HEK293 (cell line): ENCODE results near the gene RO60.

Experiments used
- CTCF ChIA-PET: fragments of 350-600 bp; formaldehyde crosslinking; extraction: SDS; loops from one replicate; lab custom pipeline; 2021; ENCODE audit warnings: antibody characterized with exemption; lab: Yijun Ruan, JAX
- POLR2A ChIA-PET: fragments of 300-600 bp; formaldehyde crosslinking; extraction: SDS; loops from one replicate; lab custom pipeline; 2020; ENCODE audit warnings: antibody characterized with exemption, inconsistent platforms; lab: Yijun Ruan, JAX
- H3K27ac ChIP-seq: fragments of 200-500 bp; sonication (Bioruptor generic); 2 replicates; pipeline ENCODE4 v1.5.1; 2014; ENCODE audit warnings: low read depth, low read length, control low read depth, inconsistent platforms; ENCODE audit errors: extremely low read depth
- H3K36me3 ChIP-seq, 2 experiments: fragments of 200-500 bp in 1 of 2; sonication (Bioruptor generic) in 1 of 2; 1 replicate in 1 of 2; 2 replicates in 1 of 2; pipeline ENCODE4 v1.5.1; 2014 to 2017; ENCODE audit warnings: inconsistent platforms in 2 of 2, low read length in 2 of 2; ENCODE audit not compliant: control insufficient read depth in 2 of 2, insufficient read depth in 1 of 2
- H3K4me1 ChIP-seq: fragments of 200-500 bp; sonication (Bioruptor generic); 2 replicates; pipeline ENCODE4 v1.5.1; 2014; ENCODE audit warnings: mild to moderate bottlenecking, low read length, inconsistent platforms; ENCODE audit not compliant: control insufficient read depth, insufficient read depth
- H3K4me3 ChIP-seq: 2 replicates; pipeline ENCODE4 v1.5.1; 2011; ENCODE audit warnings: low read depth, mild to moderate bottlenecking, control low read depth, low read length, moderate library complexity
- H3K9me3 ChIP-seq: fragments of 200-500 bp; sonication (Bioruptor generic); 2 replicates; pipeline ENCODE4 v1.5.1; 2014; ENCODE audit warnings: low read depth, low read length, inconsistent platforms; ENCODE audit not compliant: control insufficient read depth, insufficient read depth
- FEZF1 ChIP-seq: fragments of 450-650 bp; formaldehyde crosslinking; IDR thresholded peaks from 2 replicates; pipeline ENCODE4 v1.5.1; 2016; ENCODE audit warnings: missing biosample characterization, missing genetic modification characterization
- OVOL3 ChIP-seq: fragments of 450-650 bp; formaldehyde crosslinking; IDR thresholded peaks from 2 replicates; pipeline ENCODE4 v1.5.1; 2016; ENCODE audit warnings: missing biosample characterization, missing genetic modification characterization
- ZBTB21 ChIP-seq: fragments of 450-650 bp; formaldehyde crosslinking; IDR thresholded peaks from 2 replicates; pipeline ENCODE4 v1.5.1; 2017; ENCODE audit warnings: missing biosample characterization, missing genetic modification characterization
- ZFP69B ChIP-seq: fragments of 450-650 bp; formaldehyde crosslinking; IDR thresholded peaks from 2 replicates; pipeline ENCODE4 v1.5.1; 2016; ENCODE audit warnings: missing biosample characterization, missing genetic modification characterization
- ZNF16 ChIP-seq: fragments of 450-650 bp; formaldehyde crosslinking; IDR thresholded peaks from 2 replicates; pipeline ENCODE4 v1.5.1; 2016; ENCODE audit warnings: low read depth, missing biosample characterization, missing genetic modification characterization
- ZNF335 ChIP-seq: fragments of 450-650 bp; formaldehyde crosslinking; conservative IDR thresholded peaks from 2 replicates; pipeline ENCODE4 v1.5.1; 2016; ENCODE audit warnings: missing biosample characterization, missing genetic modification characterization
- ZNF37A ChIP-seq: fragments of 450-650 bp; IDR thresholded peaks from 2 replicates; pipeline ENCODE4 v1.5.1; 2018; ENCODE audit warnings: missing biosample characterization, missing genetic modification characterization
- ZNF423 ChIP-seq: fragments of 450-650 bp; formaldehyde crosslinking; IDR thresholded peaks from 2 replicates; pipeline ENCODE4 v1.5.1; 2016; ENCODE audit warnings: missing biosample characterization, missing genetic modification characterization
- ZNF596 ChIP-seq: fragments of 450-650 bp; IDR thresholded peaks from 2 replicates; pipeline ENCODE4 v1.5.0; 2018; ENCODE audit warnings: missing biosample characterization, mild to moderate bottlenecking, missing genetic modification characterization, moderate library complexity
- ZNF621 ChIP-seq: fragments of 450-650 bp; formaldehyde crosslinking; IDR thresholded peaks from 2 replicates; pipeline ENCODE4 v1.5.1; 2017; ENCODE audit warnings: missing biosample characterization, missing genetic modification characterization
- ZNF623 ChIP-seq: fragments of 450-650 bp; formaldehyde crosslinking; IDR thresholded peaks from 2 replicates; pipeline ENCODE4 v1.5.1; 2016; ENCODE audit warnings: missing biosample characterization, missing genetic modification characterization
- ZNF658 ChIP-seq: fragments of 450-650 bp; formaldehyde crosslinking; IDR thresholded peaks from 2 replicates; pipeline ENCODE4; 2016; ENCODE audit warnings: missing biosample characterization, missing genetic modification characterization
- ZNF776 ChIP-seq: fragments of 450-650 bp; formaldehyde crosslinking; IDR thresholded peaks from 2 replicates; pipeline ENCODE4 v1.5.0; 2017; ENCODE audit warnings: missing biosample characterization, missing genetic modification characterization, borderline replicate concordance
- ZNF785 ChIP-seq: fragments of 450-650 bp; formaldehyde crosslinking; IDR thresholded peaks from 2 replicates; pipeline ENCODE4 v1.5.1; 2016; ENCODE audit warnings: missing biosample characterization, missing genetic modification characterization
- TF ChIP-seq, protein P1 (sequence below): fragments of 450-650 bp; formaldehyde crosslinking; IDR thresholded peaks from 2 replicates; pipeline ENCODE4 v1.5.1; 2016; ENCODE audit warnings: missing biosample characterization, missing genetic modification characterization
- TF ChIP-seq, protein P2 (sequence below): fragments of 450-650 bp; formaldehyde crosslinking; IDR thresholded peaks from 2 replicates; pipeline ENCODE4 v1.5.1; 2016; ENCODE audit warnings: missing biosample characterization, missing genetic modification characterization
- TF ChIP-seq, protein P3 (sequence below): fragments of 450-650 bp; formaldehyde crosslinking; IDR thresholded peaks from 2 replicates; pipeline ENCODE4 v1.5.1; 2016; ENCODE audit warnings: missing biosample characterization, missing genetic modification characterization
- TF ChIP-seq, protein P4 (sequence below): sonication (generic); formaldehyde crosslinking; IDR thresholded peaks from 2 replicates; pipeline ENCODE4 v1.8.1; 2022; ENCODE audit warnings: mild to moderate bottlenecking, moderate library complexity, missing genetic modification reagents
- TF ChIP-seq, protein P5 (sequence below): fragments of 450-650 bp; formaldehyde crosslinking; IDR thresholded peaks from 2 replicates; pipeline ENCODE4 v1.5.1; 2016; ENCODE audit warnings: missing biosample characterization, missing genetic modification characterization, borderline replicate concordance

RO60 gene

DNA sequence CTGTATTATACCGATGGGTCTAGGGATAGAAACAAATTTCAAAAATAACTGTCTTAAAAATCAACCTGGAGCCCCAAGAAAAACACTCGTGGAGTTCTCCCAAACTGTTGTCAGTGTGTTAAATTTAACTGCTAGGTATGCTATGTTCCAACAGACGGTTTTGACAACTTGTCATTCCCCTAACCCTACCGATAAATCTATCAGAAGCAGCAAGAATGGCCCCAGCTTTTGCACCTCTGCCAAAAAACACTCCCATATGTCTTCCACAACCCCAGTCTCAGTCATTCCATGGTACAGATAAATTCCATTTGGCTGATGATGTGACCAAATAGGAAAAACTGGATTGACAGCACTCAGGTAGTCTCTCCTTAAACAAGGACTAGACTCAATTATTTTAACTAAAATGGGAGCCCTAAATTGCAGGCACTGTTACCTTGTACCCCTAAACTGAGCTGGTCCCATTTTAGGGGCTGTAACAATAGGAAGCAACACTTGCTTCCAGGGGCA lies 5.2 kb upstream of the RO60 start:
- no peaks in the 10 kb centered on the region for H3K9me3 ChIP-seq
- ChIA-PET POLR2A (no interaction called here), CTCF (no interaction called here)
- H3K36me3 ChIP-seq, result peaks cover 8 to 21% of the 10 kb centered on the region in 2 experiments; a peak in 2 of 3 replicates
- H3K27ac ChIP-seq, result no peak overlapping the region
- H3K4me3 ChIP-seq, result no peak overlapping the region
- TF ChIP-seq ZBTB21 (tag by site-specific recombination) (no peak), ZNF623 (no peak), ZNF658 (tag by site-specific recombination) (no peak), OVOL3 (tag by site-specific recombination) (no peak), ZNF37A (tag by site-specific recombination) (no peak), ZFP69B (tag by site-specific recombination) (no peak), ZNF16 (tag by site-specific recombination) (no peak), ZNF776 (tag by site-specific recombination) (no peak), ZNF621 (tag by site-specific recombination) (no peak)
- TF ChIP-seq, protein P1, sequence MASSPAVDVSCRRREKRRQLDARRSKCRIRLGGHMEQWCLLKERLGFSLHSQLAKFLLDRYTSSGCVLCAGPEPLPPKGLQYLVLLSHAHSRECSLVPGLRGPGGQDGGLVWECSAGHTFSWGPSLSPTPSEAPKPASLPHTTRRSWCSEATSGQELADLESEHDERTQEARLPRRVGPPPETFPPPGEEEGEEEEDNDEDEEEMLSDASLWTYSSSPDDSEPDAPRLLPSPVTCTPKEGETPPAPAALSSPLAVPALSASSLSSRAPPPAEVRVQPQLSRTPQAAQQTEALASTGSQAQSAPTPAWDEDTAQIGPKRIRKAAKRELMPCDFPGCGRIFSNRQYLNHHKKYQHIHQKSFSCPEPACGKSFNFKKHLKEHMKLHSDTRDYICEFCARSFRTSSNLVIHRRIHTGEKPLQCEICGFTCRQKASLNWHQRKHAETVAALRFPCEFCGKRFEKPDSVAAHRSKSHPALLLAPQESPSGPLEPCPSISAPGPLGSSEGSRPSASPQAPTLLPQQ (tag by site-specific recombination), result no peak
- TF ChIP-seq, protein P2, sequence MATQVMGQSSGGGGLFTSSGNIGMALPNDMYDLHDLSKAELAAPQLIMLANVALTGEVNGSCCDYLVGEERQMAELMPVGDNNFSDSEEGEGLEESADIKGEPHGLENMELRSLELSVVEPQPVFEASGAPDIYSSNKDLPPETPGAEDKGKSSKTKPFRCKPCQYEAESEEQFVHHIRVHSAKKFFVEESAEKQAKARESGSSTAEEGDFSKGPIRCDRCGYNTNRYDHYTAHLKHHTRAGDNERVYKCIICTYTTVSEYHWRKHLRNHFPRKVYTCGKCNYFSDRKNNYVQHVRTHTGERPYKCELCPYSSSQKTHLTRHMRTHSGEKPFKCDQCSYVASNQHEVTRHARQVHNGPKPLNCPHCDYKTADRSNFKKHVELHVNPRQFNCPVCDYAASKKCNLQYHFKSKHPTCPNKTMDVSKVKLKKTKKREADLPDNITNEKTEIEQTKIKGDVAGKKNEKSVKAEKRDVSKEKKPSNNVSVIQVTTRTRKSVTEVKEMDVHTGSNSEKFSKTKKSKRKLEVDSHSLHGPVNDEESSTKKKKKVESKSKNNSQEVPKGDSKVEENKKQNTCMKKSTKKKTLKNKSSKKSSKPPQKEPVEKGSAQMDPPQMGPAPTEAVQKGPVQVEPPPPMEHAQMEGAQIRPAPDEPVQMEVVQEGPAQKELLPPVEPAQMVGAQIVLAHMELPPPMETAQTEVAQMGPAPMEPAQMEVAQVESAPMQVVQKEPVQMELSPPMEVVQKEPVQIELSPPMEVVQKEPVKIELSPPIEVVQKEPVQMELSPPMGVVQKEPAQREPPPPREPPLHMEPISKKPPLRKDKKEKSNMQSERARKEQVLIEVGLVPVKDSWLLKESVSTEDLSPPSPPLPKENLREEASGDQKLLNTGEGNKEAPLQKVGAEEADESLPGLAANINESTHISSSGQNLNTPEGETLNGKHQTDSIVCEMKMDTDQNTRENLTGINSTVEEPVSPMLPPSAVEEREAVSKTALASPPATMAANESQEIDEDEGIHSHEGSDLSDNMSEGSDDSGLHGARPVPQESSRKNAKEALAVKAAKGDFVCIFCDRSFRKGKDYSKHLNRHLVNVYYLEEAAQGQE (tag by site-specific recombination), result no peak
- TF ChIP-seq, protein P3, sequence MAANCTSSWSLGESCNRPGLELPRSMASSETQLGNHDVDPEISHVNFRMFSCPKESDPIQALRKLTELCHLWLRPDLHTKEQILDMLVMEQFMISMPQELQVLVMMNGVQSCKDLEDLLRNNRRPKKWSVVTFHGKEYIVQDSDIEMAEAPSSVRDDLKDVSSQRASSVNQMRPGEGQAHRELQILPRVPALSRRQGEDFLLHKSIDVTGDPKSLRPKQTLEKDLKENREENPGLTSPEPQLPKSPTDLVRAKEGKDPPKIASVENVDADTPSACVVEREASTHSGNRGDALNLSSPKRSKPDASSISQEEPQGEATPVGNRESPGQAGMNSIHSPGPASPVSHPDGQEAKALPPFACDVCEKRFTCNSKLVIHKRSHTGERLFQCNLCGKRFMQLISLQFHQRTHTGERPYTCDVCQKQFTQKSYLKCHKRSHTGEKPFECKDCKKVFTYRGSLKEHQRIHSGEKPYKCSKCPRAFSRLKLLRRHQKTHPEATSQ, result no peak
- 0 out of 2 replicates have a peak, but pooled peaks cover 2% of the 10 kb centered on the region for H3K4me1 ChIP-seq

DNA sequence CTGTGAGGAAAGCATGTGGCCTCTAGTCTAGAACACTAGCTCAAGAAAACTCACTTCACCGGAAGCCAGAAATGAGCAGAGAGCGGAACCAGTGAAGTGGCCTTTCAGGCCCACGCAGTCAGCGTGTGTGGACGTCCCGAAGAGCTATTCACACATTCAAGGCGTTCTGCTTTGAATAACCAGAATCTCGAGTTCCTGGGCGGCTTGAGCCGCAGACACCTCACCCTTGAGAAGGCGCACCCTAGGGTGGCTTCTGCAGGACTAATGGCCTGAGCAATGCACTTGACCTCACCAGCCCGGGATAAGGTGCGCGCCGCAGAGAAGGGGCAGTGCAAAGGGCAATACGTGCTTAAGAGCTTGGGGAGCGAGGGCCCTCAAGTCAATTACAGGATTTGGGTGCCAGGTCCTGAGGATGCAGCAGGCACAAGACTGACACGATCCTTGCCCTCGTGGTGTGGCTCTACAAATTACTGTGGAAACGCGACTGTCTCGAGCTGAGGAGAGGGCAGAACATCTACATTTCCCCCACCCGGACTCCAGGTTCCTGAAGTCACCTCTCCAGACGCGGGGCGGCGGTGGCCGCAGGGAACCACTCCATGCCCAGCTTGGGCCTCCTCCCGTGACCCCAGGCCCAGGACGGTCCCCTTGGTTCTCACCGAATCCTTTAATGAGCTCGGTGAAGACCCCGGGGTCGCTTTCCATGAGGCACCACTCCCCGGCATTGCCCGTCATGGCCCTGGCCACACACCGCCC lies 707 bp upstream of the RO60 start:
- H3K27ac ChIP-seq, result peak overlapping the region; percentile 93
- H3K9me3 ChIP-seq, result no peaks in the 10 kb centered on the region
- ChIA-PET CTCF (interaction anchor here (0.6 to 1.6 kb wide), 4 partner anchors 14 to 63 kb away, joined by 3 to 5 read pairs (median 4); partner anchors contain the start of gene CDC73), POLR2A (interaction anchor here (0.5 to 2.2 kb wide), 14 partner anchors 11 to 252 kb away, joined by 3 to 28 read pairs (median 4); partner anchors contain the start of genes CDC73, GLRX2 and RGS2)
- no peaks in the 10 kb centered on the region for H3K4me1 ChIP-seq
- peak overlapping the region; percentile 100 for H3K4me3 ChIP-seq
- H3K36me3 ChIP-seq, result peaks cover 0 to 4% of the 10 kb centered on the region in 2 experiments; a peak in 1 of 3 replicates
- TF ChIP-seq ZNF785 (no peak), ZNF596 (tag by site-specific recombination) (no peak), ZNF335 (peak; percentile 57; the same call in 1 of the 2 replicates), ZNF423 (tag by site-specific recombination) (peak; percentile 93), FEZF1 (tag by site-specific recombination) (peak; percentile 77)
- TF ChIP-seq, protein P4, sequence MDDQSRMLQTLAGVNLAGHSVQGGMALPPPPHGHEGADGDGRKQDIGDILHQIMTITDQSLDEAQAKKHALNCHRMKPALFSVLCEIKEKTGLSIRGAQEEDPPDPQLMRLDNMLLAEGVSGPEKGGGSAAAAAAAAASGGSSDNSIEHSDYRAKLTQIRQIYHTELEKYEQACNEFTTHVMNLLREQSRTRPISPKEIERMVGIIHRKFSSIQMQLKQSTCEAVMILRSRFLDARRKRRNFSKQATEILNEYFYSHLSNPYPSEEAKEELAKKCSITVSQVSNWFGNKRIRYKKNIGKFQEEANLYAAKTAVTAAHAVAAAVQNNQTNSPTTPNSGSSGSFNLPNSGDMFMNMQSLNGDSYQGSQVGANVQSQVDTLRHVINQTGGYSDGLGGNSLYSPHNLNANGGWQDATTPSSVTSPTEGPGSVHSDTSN (CRISPR knock-in tag), result no peak
- TF ChIP-seq, protein P5, sequence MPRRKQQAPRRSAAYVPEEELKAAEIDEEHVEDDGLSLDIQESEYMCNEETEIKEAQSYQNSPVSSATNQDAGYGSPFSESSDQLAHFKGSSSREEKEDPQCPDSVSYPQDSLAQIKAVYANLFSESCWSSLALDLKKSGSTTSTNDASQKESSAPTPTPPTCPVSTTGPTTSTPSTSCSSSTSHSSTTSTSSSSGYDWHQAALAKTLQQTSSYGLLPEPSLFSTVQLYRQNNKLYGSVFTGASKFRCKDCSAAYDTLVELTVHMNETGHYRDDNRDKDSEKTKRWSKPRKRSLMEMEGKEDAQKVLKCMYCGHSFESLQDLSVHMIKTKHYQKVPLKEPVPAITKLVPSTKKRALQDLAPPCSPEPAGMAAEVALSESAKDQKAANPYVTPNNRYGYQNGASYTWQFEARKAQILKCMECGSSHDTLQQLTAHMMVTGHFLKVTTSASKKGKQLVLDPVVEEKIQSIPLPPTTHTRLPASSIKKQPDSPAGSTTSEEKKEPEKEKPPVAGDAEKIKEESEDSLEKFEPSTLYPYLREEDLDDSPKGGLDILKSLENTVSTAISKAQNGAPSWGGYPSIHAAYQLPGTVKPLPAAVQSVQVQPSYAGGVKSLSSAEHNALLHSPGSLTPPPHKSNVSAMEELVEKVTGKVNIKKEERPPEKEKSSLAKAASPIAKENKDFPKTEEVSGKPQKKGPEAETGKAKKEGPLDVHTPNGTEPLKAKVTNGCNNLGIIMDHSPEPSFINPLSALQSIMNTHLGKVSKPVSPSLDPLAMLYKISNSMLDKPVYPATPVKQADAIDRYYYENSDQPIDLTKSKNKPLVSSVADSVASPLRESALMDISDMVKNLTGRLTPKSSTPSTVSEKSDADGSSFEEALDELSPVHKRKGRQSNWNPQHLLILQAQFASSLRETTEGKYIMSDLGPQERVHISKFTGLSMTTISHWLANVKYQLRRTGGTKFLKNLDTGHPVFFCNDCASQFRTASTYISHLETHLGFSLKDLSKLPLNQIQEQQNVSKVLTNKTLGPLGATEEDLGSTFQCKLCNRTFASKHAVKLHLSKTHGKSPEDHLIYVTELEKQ (tag by site-specific recombination), result no peak
